22Rv1 (cell line): ENCODE results near the gene KATNB1.

Experiments
- ZFX ChIP-seq: fragments of 450-650 bp; IDR thresholded peaks from 2 replicates; pipeline ENCODE4 v1.6.1; 2017; ENCODE audit warnings: antibody characterized with exemption, borderline replicate concordance
- TF ChIP-seq, protein P1 (sequence below): fragments of 450-650 bp; IDR thresholded peaks from 2 replicates; pipeline ENCODE4 v1.5.1; 2017; ENCODE audit warnings: mild to moderate bottlenecking

DNA sequence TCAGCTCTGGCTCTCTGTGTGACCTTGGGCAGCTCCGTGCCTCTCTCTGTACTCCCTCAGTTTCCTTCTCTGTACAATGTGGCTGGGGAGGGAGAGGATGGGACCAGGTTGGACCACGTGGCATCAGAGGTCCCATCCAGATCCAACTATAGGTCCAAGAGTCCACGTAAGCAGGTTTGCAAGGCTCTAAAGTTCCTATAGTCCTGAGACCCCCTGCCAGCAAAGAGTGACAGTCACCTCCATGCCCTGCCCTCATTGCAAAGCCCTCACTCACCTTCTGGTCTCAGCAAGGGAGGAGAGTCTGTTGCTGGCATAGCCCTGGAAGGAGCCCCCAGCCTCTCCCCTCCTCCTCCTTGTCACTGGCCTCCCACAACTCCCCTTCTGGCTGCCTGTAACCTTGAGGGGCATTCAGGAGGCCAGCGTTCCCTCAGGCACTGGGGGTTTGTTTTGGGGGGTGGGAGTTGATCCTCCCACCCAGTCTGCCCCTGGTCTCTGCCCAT is 47.0 kb upstream of the KATNB1 start:
- TF ChIP-seq, protein P1, sequence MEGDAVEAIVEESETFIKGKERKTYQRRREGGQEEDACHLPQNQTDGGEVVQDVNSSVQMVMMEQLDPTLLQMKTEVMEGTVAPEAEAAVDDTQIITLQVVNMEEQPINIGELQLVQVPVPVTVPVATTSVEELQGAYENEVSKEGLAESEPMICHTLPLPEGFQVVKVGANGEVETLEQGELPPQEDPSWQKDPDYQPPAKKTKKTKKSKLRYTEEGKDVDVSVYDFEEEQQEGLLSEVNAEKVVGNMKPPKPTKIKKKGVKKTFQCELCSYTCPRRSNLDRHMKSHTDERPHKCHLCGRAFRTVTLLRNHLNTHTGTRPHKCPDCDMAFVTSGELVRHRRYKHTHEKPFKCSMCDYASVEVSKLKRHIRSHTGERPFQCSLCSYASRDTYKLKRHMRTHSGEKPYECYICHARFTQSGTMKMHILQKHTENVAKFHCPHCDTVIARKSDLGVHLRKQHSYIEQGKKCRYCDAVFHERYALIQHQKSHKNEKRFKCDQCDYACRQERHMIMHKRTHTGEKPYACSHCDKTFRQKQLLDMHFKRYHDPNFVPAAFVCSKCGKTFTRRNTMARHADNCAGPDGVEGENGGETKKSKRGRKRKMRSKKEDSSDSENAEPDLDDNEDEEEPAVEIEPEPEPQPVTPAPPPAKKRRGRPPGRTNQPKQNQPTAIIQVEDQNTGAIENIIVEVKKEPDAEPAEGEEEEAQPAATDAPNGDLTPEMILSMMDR: no peak
- no peak for TF ChIP-seq ZFX
